Activated T-cell treated with anti-CD3 and anti-CD28 coated beads, Interleukin-2, amount 50 U/mL, for 48 hours (primary cell): Measurements from ENCODE around the gene SLC2A6.

ENCODE experiments used
- DNase-seq, 2 experiments: peaks; one replicate each; pipeline ENCODE4 v3.0.0-alpha.2; 2020

SLC2A6 gene

GRCh38 chr9:133495327-133496293 lies 16.7 kb upstream of the SLC2A6 start:
- no peak for DNase-seq

- no peak for DNase-seq
Observed at GRCh38 chr9:133494636-133495326, 15.9 kb upstream of the SLC2A6 start.

DNA sequence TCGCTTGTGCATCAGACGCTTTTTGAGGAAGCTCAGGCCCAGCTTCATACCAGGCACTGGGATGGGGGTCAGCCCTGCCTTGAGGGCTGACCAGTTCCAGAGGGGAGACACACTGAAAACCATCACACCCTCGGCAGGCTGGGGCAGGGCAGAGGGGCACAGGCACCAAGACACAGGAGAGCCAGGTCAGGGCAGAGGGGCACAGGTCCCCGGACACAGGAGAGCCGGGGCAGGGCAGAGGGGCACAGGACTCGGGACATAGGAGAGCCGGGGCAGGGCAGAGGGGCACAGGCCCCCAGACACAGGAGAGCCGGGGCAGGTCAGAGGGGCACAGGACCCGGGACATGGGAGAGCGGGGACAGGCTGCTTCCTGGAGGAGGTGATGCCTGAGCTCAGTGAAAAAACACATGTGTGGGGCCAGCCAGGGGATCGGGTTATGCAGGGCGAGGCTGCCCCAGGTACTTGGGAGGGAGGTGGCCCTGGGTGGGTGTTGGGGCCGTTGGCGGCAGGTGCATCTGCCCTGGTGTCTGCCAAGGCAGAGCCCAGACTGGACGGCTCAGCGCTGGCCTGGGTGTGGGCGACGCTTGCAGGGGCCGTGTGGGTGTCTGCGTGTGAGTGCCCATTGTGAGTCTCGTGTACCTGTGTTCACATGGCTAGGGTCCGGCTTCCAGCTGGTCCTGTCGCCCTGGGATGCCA lies 15.1 kb upstream of the SLC2A6 start:
- DNase-seq: no peak

GRCh38 chr9:133493428-133493827 lies 14.5 kb upstream of the SLC2A6 start:
- DNase-seq: no peak

DNA sequence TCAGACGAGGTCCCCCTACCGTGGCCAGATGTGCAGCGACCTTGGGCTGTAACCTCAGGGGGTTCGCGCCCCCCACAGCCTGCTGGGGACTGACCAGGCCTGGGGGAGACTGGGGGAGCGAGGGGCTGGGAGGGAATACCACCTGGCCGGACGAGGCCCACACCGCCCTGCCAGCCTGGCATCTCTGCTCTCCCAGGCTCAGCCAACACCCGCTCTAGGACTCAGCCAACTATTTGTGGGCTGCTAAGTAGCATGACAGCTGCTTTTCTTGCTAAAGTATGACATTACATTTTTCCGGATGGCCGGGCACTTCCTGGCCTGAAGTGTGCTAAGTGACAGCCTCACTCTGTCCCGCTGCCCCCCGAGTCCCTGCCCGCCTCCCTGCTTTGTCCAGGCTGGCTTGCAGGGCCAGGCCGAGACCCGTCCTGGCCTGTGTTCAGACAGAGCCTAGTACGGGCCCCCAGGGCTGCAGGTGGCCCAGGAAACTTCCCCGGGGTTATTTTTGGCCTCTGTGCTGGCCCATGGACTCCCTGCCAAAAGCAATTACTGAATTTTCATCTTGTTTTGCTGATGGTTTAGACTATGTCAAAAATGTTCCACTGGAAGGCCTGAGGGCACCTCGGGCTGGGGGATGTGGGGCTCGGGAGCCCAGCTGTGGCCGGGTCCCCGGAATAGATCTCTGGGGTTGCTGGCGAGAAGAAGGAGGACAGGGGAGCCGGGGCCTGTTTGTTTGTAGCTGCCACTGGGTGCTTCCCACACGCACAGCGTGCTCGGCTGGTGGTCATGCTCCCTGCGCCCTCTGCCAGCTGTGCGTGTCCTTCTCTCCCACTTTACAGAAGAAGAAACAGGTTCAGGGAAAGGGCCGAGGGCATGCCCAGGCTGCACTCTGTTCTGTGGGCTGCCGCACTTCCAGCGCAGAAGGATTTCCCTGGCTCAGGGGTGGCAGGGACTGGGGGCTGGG lies 13.4 kb upstream of the SLC2A6 start:
- no peak for DNase-seq

DNA sequence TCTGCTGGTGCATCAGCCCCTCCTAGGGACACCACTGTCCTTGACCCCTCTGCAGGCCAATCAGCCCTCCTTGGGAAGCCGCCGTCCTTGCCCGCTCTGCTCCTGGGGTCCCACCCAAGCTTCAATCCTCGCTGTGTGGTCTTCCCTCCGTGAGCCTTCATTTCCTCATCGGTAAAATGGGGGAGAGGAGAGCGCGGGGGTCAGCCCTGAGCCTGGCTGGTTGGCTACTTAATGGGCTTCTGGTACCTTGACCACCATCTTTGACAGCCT lies 12.7 kb upstream of the SLC2A6 start:
- no peak for DNase-seq

- no peak for DNase-seq
Observed at GRCh38 chr9:133490865-133491655, 12.2 kb upstream of the SLC2A6 start.

GRCh38 chr9:133490201-133490681 lies 11.3 kb upstream of the SLC2A6 start:
- DNase-seq: no peak

DNA sequence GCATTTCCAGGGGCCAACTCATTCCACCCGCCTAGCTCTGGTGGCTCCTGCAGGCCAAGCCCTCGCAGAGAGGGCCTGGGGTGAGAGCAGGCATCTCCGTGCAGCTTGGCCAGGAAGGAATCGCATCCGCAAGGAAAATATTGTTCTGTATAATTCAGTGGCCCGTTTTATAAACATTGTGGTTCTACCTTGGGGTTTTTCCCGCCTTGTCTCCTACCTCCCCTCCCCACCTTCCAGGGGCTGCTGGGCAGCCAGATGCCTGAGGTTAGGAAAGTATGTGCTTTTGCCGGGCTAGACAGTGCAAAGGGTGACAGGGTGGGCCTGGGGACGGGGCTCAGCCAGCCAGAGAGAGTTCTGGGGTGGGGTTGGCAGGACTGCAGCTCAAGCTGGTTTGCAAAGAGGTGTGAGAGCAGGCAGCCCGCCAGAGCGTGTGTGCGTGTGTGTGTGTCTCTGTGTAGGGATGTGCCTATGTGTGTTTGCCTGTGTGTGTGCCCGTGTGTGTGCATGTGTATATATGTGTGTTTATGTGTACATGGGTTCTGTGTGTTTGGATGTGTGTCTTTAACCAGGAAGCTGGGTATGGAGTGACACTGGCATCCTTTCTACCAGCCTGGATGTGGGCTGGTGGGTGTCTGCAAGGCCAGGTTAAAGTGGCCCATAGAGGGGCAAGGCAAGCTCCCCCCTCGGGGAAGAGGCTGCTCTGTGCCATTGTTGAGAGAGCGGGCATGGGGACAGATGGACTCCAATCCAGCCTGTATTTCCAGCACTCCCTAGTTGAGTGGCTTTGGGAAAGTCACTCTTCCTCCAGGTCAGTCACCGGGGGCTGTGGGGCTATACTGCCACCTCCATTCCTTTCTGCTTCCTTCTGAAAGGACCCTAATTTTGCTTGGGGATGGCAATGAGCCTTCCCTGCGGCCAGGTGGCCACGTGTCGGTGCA lies 10.6 kb upstream of the SLC2A6 start:
- DNase-seq: no peak

GRCh38 chr9:133488686-133489252 lies 9.9 kb upstream of the SLC2A6 start:
- DNase-seq: no peak

GRCh38 chr9:133487331-133487725 lies 8.4 kb upstream of the SLC2A6 start:
- DNase-seq: no peak

- no peak for DNase-seq
Observed at GRCh38 chr9:133485531-133486260, 6.8 kb upstream of the SLC2A6 start.

DNA sequence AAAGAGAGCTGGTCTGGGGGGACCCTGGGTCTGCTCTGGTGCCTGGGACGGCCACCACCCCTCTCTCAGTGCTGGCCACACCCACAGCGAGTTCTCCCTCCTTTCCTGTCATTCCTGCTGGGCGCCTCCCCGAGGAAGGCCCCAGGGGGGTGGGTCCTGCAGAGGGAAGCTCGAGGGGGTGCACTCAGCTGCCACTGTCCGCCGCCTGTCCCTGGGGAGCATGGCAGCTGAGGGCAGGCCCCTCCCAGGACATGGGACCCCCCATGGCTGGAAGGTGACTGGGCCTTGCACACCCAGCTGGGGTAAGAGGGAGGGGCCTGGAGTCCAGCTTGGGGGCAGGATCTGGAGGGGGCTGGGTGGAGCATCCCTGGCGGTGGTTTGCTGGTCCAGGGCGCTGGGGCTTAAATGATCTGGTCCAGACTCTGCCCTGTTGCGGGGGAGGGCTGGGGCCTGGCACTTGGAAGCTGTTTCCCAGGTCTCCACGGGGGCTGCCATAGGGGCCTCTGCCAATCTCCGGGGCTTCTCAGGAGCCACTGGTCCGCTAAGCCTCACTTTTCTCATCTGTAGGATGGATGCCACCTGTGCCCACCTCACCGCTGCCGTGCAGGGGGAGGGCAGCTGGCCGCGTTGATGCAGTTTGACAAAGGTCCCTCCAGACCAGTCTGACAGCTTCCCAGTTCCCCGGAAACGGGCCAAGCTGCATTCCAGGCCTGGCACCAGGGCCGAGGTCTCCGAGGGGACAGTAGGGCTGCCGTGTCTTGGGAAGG lies 6.0 kb upstream of the SLC2A6 start:
- no peak for DNase-seq

DNA sequence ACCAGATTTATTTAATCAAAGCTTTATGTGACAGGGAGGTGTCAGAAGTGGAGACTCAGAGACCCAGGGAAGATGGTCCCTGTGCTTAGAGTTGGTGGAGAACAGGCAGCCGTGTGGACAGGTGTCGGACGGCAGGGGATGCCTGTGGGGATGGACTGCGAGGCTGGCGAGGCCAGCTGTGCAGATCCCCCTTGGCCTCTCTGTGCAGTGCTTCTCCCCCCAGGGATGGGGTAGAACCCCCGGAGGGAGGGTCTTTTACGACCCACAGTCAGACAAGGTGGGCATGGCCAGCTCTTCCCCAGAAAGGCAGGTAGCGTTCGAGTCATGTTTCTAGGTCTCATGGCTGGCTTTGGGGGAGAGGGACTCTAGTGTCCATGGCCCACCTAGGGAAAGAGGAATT lies 4.7 kb upstream of the SLC2A6 start:
- no peak for DNase-seq

DNA sequence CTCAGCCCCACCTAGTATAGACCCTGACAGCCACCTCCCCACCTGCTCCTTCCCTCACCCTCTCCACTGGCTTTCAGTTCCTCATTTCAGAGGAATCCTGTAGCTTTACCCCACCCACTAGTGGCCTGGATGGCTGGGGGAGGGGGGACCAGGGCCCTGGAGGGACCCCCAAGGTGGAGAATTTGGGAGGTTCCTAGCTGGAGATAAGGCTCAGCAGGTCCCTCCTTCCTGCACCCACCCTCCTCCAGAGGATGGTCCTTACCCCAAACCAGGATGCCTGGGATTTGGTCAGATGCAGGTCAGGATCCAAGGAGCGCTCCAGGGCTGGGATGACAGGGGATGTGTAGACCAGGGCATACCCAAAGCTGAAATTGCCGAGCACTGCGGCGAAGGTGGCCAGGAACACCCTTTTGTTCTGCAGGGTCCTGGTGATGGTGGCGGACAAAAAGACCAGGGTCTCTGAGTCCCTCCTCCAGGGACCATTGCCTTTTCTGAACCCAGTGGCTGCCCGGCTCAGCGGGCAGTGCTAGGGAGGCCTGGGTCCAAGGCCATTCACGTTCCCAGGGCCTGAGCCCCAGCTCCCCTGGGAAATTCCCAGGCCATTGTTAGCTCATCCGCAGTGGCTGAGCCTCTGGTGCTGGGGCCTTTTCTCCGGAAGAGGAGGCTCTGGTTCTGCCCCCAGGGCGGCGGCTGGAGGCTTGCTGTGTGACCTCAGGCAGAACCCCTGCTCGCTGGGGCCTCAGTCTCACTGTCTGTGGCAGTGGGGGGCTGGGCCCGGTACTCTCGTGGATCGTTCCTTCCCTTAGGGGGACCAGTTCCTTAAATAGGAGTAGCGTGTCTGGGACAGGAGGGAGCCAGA lies 678 bp downstream of the SLC2A6 start:
- no peak for DNase-seq

- DNase-seq: no peak
Observed at GRCh38 chr9:133477461-133477860, 1.4 kb downstream of the SLC2A6 start.

- DNase-seq: no peak
Observed at GRCh38 chr9:133476941-133477340, 2.0 kb downstream of the SLC2A6 start.
